Motor neuron (in vitro differentiated cells): ENCODE data around the gene TNXB. TPM values are rescaled to one million over a fixed set of nuclear protein-coding genes. Genes with fewer than 3 reads are reported as not detected.
A peak's percentile ranks its signal among the peaks of the same experiment; 100 is the strongest.
"Not testable (repeated sequence)": the region's sequence is repeated elsewhere in the genome, so short reads cannot be mapped to it uniquely, and the experiment has no call there.

Source experiments
- ATAC-seq, 8 experiments: fragments of 200-7000 bp; cut with Tn5 transposase; replicated peaks in 6 of 8; 2 replicates each; pipeline ENCODE4 v1.8.0; 2021; ENCODE audit warnings: mild to moderate bottlenecking in 8 of 8, moderate library complexity in 8 of 8
- H3K27ac ChIP-seq, 2 donors: fragments of 250-450 bp; sonication (Bioruptor Pico); 2 replicates each; pipeline ENCODE4 v1.9.0; 2021; ENCODE audit warnings: antibody characterized with exemption in 2 of 2, mild to moderate bottlenecking in 2 of 2, moderate library complexity in 1 of 2
- H3K4me1 ChIP-seq, 2 donors: fragments of 250-450 bp; sonication (Bioruptor Pico); replicated peaks in 1 of 2; 2 replicates each; pipeline ENCODE4 v1.6.1; 2021; ENCODE audit warnings: antibody characterized with exemption in 2 of 2, mild to moderate bottlenecking in 2 of 2, moderate library complexity in 1 of 2
- H3K4me3 ChIP-seq, 5 donors: fragments of 250-450 bp; sonication (Bioruptor Pico); 2 replicates each; pipeline ENCODE4 v1.9.0; 2021; ENCODE audit warnings: antibody characterized with exemption in 5 of 5, mild to moderate bottlenecking in 5 of 5, moderate library complexity in 4 of 5
- WGBS, 10 experiments: fragments of 450-650 bp; shearing (Covaris generic); methylation state at CpG; one replicate each; pipeline ENCODE4 v1.0.0; 2022; 5-methylcytosine and 5-hydroxymethylcytosine counted together
- in situ Hi-C, 9 experiments: fragments of 400-800 bp; cut with MboI; loops; one replicate each; pipeline ENCODE4 v1.15.0; 2021; ENCODE audit warnings: low sequenced_read_pairs in 9 of 9, low pct_unique_long_range_greater_than_20kb in 2 of 9; ENCODE audit not compliant: unreplicated experiment in 9 of 9
- total RNA-seq, 8 experiments: library from RNA; unstranded; fragments of 300-600 nt; gene quantifications; 2 replicates each; pipeline versions ENCODE4 v1.2.3 to v1.2.4, GENCODE V29; 2022

Gene TNXB
- total RNA-seq, 8 experiments from 2014 or later = 0.81 to 84.8 (median 3.1) TPM

DNA sequence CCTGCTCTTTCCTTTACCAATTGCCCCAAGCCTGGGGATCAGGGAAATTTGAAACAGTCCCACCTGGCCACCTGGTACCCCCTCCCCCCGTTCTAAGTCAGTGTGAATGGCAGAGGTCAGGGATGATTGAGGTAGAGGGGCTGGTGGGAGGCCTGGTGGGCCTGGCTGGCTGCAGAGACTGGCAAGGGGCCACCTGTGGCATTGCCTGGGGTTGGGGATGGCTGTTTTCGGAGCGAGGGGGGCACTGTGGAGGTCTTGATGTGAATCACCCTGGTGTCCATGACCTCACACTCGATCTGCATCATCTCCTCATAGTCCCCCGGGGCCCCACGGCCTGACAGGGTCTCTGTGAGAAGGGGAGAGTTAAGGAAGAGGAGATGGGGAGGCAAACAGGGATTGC lies 6.5 kb upstream of the TNXB start:
- in situ Hi-C loops = no loop called here
- WGBS, 10 experiments = 69 to 100% (median 90%) methylated on average over 1 to 4 of the region's 6 CpGs; no CpG with 5 or more reads in 3 of the 10 experiments
- peaks cover 3% of the 10 kb centered on the region in 2 donors for H3K4me1 ChIP-seq

DNA sequence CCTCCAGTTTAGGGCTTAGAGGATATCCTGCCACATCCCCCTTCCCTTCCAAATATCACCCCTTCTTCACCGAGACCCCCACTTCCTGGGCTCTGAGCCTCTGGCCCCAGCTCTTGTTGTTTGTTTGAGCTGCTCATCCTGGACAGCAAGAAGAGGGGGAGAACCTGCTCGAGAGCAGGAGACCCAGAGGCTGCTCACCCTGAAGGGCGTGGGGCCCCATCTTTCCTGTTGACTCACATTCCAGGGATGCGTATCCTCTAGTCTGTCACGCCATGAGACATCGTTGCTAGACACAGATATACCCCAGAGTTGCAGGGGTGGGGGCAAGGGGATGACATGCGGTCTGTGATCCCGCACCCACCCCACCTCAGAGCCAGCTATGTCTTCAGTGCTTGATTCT lies 5.7 kb upstream of the TNXB start:
- no peak overlapping the region for H3K27ac ChIP-seq
- whole genome bisulfite sequencing, 10 experiments = 0 to 100% (median 72%) methylated on average over 1 to 2 of the region's 8 CpGs; no CpG with 5 or more reads in 4 of the 10 experiments
- in situ Hi-C loops = no loop called here
- no peak overlapping the region for H3K4me3 ChIP-seq
- peaks cover 3% of the 10 kb centered on the region in 2 donors for H3K4me1 ChIP-seq
- peak in 2 of 8 experiments; percentile 23 to 35 for ATAC-seq

More for the DNA sequence above, 6.5 kb upstream of the TNXB start:
- Histone ChIP-seq H3K27ac (no peak overlapping the region), H3K4me3 (no peak overlapping the region)
- no peak for ATAC-seq

DNA sequence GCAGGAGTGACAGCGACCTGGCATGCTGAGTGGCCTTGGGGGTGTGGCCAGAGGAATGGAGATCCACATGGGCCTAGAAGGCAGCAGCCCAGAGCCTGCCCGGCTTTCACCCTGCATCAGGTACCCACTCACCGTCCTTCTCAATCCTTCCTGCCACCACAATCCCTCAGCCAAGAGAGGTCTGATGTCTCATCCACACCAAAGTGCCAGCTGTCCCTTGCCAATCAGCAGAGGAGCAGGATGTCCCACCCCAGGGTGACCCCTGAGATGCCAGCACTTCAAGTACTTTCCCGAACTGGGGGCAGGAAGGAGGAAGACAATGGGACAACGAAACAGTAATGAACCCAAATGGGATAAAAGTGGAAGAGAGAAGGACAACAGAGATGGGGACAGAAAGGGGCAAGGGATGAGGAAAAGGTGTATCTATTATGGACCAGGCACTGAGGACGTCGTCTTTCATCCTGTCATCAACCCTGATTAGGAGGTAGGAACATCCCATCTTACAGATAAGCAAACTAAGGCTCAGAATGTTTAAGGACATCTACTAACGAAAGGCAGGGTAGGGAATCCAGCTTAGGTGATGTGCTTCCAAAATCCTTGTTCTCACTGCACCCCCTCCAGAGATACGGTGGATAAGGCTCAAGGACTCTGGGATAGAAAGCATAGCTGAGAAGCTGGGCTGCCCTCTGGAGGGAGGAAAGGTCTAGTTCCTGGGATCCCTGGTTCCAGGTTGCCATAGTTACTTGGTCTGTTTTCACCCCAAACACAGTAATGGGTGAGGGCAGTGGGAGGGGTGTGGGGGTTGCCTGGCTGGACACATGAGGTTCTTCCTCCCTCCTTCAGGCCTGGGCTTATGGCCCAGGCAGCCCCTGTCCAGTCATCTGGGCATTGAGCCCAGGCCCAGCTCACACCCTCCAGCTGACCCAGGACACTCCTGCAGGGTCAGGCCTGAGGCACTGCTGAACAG lies 4.5 kb upstream of the TNXB start:
- Histone ChIP-seq H3K4me3 (no peak overlapping the region), H3K4me1 (peaks cover 3 to 4% of the 10 kb centered on the region in 2 donors), H3K27ac (no peak overlapping the region)
- WGBS, 10 experiments = 28 to 100% (median 75%) methylated on average over 1 to 6 of the region's 9 CpGs
- in situ Hi-C loops = no loop called here
- peak; percentile 11 to 66 (median 39) for ATAC-seq

DNA sequence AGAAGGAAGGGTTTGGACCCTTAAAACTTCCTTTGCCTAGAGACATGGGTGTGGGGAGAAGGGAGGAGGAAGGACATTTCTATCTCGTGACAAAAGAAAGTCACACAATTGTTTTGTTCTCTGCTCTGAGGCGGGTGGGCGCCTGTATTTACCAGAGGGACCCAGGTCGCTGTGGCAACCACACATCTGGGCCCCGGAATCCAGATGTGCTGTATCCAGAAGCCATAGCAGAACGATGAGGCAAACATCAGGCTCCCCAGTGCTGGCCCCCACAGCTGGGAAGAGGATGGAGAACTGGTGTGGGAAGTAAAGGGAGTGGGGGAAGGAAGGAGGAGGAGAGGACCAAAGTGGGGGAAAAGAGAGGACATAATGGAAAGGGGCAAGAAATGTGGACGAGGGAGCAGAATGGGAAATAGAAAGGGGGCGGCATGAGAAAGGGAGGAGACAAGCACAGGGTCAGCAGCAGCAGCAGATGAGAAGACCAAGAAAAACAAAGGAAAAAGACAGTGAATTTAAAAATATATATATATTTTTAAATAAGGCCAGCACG lies 3.4 kb upstream of the TNXB start:
- in situ Hi-C loops = no loop called here
- WGBS, 10 experiments = 4 to 100% (median 43%) methylated on average over 1 to 5 of the region's 9 CpGs; no CpG with 5 or more reads in 1 of the 10 experiments
- peaks cover 10 to 15% of the 10 kb centered on the region in 2 donors for H3K4me1 ChIP-seq
- no peak for ATAC-seq
- no peak overlapping the region for H3K27ac ChIP-seq
- no peak overlapping the region for H3K4me3 ChIP-seq

DNA sequence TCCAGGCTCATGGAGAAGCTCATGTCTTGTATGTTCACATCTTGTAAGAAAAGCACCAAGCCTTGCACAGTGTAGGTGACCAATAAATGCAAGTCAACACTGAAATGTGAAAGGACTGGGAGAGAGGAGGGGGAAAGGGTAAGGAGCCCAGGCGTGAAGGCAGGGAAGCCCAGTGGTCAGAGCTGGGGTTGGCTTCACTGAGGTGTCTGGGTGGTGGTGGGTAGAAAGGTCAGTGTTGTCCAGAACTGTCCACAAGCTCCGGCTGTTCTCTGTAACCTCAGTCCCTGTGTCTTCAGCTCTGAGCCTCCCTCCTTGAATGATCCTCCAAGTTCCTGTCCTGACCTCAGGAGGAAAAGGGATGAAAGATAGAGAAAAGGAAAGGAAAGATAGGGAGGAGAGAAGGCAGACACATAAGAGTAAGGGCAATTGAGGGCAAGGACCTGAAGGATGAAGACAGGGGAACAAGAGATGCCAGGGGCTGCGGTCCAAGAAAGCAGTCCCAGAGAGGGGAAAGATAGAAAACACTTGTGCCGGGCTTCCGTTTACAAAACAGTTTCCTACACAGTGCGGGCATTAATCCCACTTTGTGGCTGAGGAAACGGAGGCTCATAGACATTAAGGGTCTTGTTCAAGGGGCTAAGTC lies 2.4 kb upstream of the TNXB start:
- no peak for ATAC-seq
- no peak overlapping the region for H3K4me3 ChIP-seq
- H3K4me1 ChIP-seq = peaks cover 10 to 15% of the 10 kb centered on the region in 2 donors
- WGBS, 10 experiments = 41 to 100% (median 91%) methylated on average over 1 to 6 of the region's 7 CpGs; no CpG with 5 or more reads in 1 of the 10 experiments
- H3K27ac ChIP-seq = no peak overlapping the region
- in situ Hi-C loops = no loop called here

DNA sequence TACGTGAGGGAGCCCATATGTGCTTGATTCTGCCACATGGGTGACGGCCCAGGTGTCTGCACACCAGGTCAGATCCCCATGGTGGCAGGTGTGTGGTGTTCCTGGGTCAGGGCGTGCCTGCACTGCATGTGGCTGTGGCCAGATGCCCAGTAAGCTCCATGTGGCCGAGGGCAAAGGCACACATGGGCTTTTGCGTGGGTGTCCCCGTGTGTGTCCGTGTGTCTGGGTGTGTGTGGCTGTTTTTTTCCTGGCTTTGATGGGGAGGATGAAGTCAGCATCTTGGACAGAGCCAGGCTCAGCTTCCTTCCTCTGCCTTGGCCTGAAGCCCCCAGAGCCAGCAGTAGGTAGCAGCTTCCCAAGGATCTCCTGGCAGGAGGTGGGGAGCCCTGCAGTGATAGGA lies 1.5 kb upstream of the TNXB start:
- Histone ChIP-seq H3K27ac (no peak overlapping the region), H3K4me1 (peaks cover 10 to 15% of the 10 kb centered on the region in 2 donors), H3K4me3 (no peak overlapping the region)
- ATAC-seq = no peak
- in situ Hi-C loops = no loop called here
- 78 to 89% (median 80%) methylated on average over 1 to 5 of the region's 7 CpGs; no CpG with 5 or more reads in 6 of the 10 experiments for WGBS, 10 experiments

DNA sequence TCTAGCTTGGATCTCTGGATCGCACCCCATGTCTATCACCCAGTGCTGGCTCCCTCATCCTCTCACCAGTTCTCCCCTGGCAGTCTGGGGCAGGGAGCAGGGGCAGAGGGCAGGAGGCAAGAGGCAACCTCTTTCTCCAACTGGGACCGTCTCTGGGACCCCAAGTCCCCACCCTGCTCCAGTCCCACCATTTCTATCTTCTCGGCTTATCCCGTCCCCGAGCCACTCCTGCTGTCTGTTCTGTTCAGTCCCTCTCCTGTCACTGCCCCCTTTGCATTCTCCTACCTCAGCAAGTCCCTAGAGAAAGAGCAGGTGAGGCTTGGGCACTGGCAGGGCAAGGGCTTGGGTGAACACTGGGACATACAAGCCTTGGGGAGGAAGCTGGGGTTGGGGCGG lies 625 bp upstream of the TNXB start:
- WGBS, 10 experiments = 22 to 52% (median 28%) methylated on average over 2 to 4 of the region's 6 CpGs; no CpG with 5 or more reads in 6 of the 10 experiments
- Histone ChIP-seq H3K4me3 (no peak overlapping the region), H3K4me1 (peaks cover 10 to 15% of the 10 kb centered on the region in 2 donors), H3K27ac (no peak overlapping the region)
- ATAC-seq = no peak
- in situ Hi-C loops = no loop called here

DNA sequence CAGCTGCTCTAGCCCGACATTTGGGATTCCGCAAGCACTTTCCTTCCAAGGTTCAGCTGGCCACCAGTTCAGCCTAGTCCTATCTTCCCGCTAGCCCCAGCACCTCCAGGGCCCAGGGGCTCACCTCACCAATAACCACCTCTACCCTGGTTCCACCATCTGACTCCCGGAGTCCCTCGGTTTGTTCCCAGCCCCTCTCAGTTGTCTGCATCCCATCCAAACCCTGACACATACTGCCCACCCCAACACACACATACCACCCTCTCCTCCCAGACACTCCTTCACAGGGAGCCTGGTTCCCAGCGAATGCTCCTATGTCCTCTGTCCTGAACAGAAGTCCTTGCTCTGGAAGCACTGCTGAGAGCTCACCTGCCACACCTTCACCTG lies 418 bp downstream of the TNXB start:
- Histone ChIP-seq H3K27ac (no peak overlapping the region), H3K4me1 (peaks cover 10 to 15% of the 10 kb centered on the region in 2 donors), H3K4me3 (no peak overlapping the region)
- in situ Hi-C loops = no loop called here
- 0 to 31% (median 14%) methylated on average over 1 to 5 of the region's 6 CpGs; no CpG with 5 or more reads in 6 of the 10 experiments for WGBS, 10 experiments
- peak; percentile 1 to 31 (median 20) for ATAC-seq

DNA sequence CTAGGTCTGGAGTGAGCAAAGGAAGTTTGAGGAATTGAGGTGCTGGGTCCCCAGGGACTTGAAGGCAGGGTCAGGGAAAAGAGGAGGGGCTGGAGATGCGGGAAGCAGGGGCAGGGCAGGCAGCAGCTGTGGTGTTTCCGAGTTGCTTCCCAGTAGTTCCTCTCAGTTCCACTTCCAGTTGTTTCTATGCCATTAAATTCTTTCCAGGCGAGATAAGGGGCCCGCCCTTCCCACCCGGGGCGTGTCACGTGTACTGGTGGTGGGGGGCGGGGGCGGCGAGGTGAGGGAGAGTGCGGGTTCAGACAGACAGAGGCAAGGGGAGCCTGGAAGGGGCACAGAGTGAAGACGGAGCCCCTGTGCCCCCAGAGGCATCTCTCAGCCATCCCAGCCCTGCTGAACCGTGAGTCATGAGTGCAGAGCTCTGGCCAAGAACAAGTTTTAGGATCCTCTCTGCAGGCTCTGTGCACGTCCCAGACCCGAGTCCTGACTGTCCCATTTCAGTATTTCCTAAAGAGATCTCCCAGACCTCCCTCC lies 977 bp downstream of the TNXB start:
- 0 to 20% methylated on average over 1 to 2 of the region's 15 CpGs; no CpG with 5 or more reads in 8 of the 10 experiments for WGBS, 10 experiments
- Histone ChIP-seq H3K4me3 (no peak overlapping the region), H3K27ac (no peak overlapping the region), H3K4me1 (peaks cover 10 to 15% of the 10 kb centered on the region in 2 donors)
- ATAC-seq = peak; percentile 36 to 74 (median 66)
- in situ Hi-C loops = no loop called here

DNA sequence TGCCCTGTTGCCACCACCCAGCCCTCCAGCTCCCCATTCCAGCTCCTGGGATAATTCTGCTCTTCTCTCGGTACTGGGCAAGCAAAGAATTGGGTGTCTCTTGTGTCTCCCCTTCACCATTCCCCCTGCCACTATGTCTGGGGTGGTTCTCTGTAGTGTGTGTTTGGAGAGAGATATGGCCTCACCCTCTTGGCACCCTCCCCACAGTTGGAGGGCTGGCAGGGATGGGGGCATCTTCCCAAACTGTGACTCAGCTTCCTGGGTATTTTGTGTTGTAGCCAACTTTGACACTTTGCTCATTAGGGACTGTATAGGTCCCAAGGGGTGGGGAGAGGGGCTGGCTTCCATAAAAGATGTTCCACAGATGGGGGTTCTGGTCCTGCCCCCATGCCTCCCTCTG lies 1.7 kb downstream of the TNXB start:
- WGBS, 10 experiments = 60 to 100% methylated on average over 1 of the region's 1 CpG; no CpG with 5 or more reads in 8 of the 10 experiments
- no peak overlapping the region for H3K27ac ChIP-seq
- H3K4me3 ChIP-seq = no peak overlapping the region
- no peak for ATAC-seq
- H3K4me1 ChIP-seq = peaks cover 10 to 15% of the 10 kb centered on the region in 2 donors
- in situ Hi-C loops = no loop called here

DNA sequence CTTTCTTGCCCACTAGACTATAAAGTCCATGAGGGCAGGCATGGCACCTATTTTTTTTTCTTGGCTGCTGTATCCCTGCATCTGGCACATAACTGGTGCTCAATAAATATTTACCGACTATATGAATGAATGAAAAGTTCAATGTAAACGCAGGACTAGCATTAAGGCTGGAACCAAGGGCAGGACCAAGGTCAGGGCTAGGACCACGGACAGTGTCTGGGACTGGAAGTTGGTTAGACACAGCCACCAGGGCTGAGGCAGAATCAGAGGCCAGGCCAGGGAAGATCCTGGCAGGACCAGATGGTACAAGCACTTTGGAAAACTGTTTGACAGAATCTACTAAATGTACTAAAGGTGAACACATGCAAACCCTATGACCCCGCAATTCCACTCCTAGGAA lies 3.7 kb downstream of the TNXB start:
- in situ Hi-C loops = no loop called here
- 30 to 80% (median 70%) methylated on average over 1 to 4 of the region's 4 CpGs; no CpG with 5 or more reads in 2 of the 10 experiments for WGBS, 10 experiments
- ATAC-seq = no peak
- Histone ChIP-seq H3K4me1 (peaks cover 10 to 15% of the 10 kb centered on the region in 2 donors), H3K4me3 (no peak overlapping the region), H3K27ac (no peak overlapping the region)

DNA sequence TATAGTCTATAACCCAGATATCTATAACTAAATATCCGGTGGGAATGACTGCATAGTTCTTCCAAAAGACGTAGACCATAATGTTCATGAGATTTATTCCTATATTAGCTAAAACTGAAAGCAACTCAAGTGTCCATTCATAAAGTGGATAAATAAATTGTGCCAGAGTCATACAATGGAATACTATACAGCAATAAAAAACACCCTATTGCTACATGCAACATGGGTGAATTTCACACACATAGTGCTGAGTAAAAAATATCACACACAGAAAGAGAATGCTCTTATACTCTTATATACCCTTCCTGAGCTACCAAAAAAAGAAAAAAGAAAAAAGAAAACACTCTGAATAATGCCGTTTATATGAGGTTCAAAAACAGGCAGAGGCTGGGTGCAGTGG lies 6.9 kb downstream of the TNXB start:
- H3K4me1 ChIP-seq = no peaks in the 10 kb centered on the region
- ATAC-seq = no peak
- no peak overlapping the region for H3K27ac ChIP-seq
- 42 to 100% (median 86%) methylated on average over 2 to 3 of the region's 3 CpGs for WGBS, 10 experiments
- no peak overlapping the region for H3K4me3 ChIP-seq
- in situ Hi-C loops = no loop called here

DNA sequence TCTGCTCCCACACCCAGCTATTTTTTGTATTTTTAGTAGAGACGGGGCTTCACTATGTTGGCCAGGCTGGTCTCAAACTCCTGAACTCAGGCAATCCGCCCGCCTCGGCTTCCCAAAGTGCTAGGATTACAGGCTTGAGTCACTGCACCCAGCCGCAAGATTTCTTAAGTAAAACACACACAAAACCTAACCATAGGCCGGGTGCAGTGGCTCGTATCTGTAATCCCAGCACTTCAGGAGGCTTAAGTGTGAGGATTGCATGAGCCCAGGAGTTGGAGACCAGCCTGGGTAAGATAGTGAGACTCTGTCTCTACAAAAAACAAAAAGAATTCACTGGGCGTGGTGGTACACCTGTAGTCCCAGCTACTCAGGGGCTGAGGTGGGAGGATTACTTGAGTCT lies 8.9 kb downstream of the TNXB start:
- 73 to 100% (median 91%) methylated on average over 1 to 8 of the region's 8 CpGs; no CpG with 5 or more reads in 3 of the 10 experiments for WGBS, 10 experiments
- ATAC-seq, H3K4me1 ChIP-seq, in situ Hi-C loops, H3K27ac ChIP-seq, H3K4me3 ChIP-seq: not testable (repeated sequence)
